ENCODE data around the gene TMEM232.

The TMEM232 gene

DNA sequence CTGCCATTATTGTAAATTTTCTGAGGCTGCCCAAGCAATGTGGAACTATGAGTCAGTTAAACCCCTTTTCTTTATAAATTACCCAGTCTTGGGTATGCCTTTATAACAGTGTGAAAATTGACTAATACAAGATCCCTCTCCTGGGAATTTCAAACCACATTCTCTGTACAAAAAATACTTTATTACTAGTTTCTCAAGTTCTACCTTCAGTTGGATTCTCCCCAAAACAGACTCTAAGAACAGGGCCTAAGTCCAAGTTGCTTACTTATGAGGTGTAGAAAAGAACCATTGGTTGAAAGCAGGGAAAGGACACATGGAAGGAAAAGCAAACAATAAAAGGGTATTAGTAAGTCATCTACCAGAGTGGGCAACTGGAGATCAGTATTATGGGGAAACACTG is 343.2 kb downstream of the TMEM232 start:
- DNase-seq = no peak

DNA sequence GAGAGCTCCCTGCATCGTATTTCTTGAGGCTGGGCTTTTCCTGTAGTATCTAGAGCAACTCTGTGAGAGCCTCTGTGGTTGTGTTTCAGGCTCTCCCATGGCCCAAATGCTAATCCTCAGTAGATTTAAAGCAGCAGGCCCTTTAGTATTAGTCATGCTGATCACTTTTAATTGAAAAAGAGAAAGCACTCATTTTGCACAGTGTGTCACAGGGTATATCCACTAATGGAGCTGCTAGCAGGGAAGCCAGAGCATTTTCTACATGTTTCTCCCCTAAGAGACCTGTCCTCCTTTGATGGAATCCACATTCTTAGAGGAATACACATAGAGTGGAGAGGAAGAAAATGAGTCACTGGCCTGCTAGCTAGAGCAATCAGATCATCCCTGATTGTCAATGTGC is 348.5 kb downstream of the TMEM232 start:
- no peak for DNase-seq

DNA sequence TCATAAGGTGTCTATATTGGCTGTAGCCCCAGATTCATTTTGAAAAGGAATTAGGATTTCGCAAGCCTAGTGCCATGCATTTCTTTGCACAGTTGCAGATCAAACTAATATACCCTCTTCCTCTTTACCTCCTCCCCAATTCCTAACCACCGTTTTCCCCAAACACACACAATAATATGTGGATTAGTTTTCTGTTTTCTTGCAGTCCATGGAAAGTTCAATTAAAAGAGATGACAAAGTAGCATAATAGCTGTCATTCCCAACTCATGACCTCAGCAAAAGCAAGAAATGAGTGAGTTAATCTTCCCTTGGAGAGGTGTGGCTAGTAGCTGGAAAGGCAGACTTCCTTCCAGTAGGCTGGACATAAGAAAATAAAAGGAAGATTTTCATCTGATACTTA is 349.1 kb downstream of the TMEM232 start:
- DNase-seq = no peak

DNA sequence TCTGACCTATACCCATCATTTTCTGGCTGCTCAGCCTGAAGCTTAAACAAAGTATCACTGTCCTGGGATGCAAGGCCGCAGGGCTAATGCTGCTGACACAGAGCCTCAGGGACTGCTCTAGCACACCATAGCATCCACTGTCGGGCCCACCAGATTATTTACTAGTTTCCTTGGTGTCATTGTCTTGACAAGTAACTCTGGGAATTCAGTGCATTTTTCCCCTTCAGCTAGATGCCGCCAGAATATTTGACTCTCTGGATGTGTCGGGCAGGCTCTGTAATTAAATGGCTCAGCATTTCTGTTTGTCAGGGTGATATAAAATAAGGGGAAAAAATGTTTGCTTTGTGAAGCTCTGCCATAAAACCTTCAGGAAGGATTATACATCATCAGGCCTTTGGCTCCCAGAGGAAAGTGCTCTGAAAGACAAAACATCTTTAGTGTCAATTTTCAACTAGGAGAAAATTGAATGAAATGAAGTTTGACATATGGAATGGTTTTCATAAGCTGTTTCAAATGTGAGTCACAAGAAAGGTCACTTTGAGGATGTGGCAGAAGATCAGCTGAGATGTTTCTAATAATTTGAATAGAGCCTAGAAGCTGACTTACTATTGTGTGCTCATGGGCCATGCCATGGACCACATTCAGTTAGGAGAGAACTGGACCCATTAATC is 350.1 kb downstream of the TMEM232 start:
- DNase-seq = no peak

DNA sequence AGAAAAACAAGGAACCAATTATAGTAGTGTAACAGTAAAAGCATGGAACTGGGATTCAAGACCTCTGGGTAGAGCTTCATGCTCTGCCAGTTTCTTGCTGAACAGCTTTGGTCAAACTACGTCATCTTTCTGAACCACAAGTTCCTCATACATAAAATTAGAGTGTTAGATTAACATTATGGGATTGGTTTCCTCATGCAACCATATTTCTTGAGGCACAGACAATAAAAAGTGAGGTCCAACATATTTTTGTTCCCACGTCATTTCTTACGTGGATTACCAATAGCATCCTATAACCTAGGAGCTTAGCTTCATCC is 354.8 kb downstream of the TMEM232 start:
- DNase-seq = no peak

DNA sequence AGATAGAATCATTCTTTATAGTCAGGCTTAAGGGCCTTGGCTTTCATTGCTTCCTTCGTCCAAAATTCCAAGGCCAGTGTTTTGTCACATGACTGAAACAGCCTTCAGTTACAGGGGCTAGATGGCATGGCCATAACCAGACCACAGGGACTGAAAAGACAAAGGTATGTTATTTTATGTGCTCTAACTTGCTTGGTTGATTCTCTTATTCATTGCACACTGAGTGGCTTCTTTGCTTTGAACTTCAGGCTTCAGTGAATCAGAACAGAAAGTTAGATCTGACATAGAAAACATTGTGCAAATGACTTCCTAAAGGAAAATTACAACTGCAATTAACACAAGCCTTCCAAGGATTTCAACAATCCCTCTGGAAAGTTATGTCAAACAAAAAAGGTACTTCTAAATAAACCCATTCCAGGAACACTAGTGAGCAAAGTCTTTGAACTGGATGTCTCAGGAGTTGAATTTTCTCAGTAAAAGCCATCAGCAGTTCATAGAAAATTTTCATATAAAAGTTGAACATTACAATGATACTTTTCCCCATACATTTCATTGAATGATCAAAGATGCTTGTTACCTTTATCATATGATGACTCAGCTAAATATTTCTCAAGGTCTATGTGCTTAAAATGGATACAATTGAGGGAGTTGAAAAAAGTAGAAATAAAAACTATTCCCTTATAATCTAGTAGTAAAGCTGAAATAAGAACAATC is 355.3 kb downstream of the TMEM232 start:
- no peak for DNase-seq
